ENCODE results near the gene CATSPERD. TPM values are rescaled to one million over a fixed set of nuclear protein-coding genes. Genes with fewer than 3 reads are reported as not detected.

Gene CATSPERD
- total RNA-seq, 1 experiment from 2014 or later: not detected

DNA sequence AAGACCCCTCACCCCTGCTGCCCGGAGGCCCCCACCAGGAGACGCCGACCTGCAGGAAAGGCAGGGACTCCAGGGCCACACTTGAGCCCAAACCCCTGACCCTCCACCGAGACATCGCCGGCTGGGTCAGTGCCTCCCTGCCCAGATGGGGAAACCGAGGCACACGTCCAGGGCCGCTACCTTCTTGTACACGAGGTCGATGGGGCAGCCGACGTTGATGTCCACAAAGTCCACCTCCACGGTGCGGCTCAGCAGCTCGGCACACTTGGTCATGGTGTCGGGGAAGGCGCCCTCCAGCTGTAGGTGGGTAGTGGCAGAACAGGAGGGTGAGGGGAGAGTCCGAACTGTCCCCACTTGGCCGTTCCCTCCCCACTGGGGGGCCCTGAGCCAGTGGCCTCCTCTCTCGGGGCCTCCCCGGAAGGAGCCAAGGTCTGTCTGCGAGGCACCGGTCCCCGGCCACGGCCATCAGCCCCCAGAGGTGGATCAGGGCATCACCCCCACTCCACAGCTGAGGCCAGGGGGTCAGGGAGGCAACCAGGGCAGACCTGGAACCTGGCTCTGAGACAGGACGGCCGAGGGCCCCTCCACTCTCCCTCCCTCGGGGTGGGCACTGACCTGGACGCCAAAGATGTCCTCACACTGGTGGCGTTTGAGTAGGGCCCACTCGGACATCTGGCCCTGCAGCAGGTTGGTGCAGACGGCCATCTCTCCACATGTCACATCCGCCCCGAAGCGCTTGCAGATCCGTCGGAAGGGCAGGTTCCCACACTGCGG, 67.2 kb downstream of the CATSPERD start:
- CTCF ChIA-PET: interaction anchor here (0.6 kb wide), 1 partner anchor 203 kb away, joined by 3 read pairs; no protein-coding TSS in a partner anchor
- no TSS peak for BruUV-seq (replicated peaks)
- intact Hi-C loops (cut with micrococcal nuclease; ENCODE audit: unreplicated experiment): no loop called here
- TF ChIP-seq, protein P1, sequence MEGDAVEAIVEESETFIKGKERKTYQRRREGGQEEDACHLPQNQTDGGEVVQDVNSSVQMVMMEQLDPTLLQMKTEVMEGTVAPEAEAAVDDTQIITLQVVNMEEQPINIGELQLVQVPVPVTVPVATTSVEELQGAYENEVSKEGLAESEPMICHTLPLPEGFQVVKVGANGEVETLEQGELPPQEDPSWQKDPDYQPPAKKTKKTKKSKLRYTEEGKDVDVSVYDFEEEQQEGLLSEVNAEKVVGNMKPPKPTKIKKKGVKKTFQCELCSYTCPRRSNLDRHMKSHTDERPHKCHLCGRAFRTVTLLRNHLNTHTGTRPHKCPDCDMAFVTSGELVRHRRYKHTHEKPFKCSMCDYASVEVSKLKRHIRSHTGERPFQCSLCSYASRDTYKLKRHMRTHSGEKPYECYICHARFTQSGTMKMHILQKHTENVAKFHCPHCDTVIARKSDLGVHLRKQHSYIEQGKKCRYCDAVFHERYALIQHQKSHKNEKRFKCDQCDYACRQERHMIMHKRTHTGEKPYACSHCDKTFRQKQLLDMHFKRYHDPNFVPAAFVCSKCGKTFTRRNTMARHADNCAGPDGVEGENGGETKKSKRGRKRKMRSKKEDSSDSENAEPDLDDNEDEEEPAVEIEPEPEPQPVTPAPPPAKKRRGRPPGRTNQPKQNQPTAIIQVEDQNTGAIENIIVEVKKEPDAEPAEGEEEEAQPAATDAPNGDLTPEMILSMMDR (IDR thresholded peaks at IDR 0.05; ENCODE audit: unreplicated experiment): no peak
- Mint-ChIP-seq H3K4me3 (ENCODE audit: low read depth, unreplicated experiment) (no peak overlapping the region), H3K4me1 (ENCODE audit: low read depth, unreplicated experiment) (no peaks in the 10 kb centered on the region), H3K27me3 (ENCODE audit: unreplicated experiment) (no peaks in the 10 kb centered on the region), H3K9me3 (ENCODE audit: low read depth, unreplicated experiment) (no peaks in the 10 kb centered on the region), H3K36me3 (ENCODE audit: insufficient read depth, unreplicated experiment) (peaks cover 37% of the 10 kb centered on the region), H3K27ac (ENCODE audit: unreplicated experiment) (no peak overlapping the region)
- DNase-seq: no peak

DNA sequence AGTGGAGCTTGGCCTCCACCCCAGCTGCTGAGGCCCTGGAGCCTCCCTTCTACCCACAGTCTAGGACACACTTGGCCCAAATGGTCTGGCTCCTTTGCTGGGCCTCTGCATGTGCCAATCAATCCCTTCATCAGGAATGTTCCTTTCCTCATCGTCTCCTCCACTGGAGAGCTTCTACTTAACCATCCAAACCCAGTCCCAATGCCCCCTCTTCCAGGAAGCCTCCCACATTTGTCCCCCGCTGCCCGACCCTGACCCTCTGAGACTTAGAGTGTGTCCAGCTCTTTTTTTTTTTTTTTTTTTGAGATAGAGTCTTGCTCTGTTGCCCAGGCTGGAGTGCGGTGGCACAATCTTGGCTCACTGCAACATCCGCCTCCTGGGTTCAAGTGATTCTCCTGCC, 68.0 kb downstream of the CATSPERD start:
- BruUV-seq (replicated peaks): no TSS peak
- no peaks in the 10 kb centered on the region for H3K4me1 Mint-ChIP-seq (ENCODE audit: low read depth, unreplicated experiment)

DNA sequence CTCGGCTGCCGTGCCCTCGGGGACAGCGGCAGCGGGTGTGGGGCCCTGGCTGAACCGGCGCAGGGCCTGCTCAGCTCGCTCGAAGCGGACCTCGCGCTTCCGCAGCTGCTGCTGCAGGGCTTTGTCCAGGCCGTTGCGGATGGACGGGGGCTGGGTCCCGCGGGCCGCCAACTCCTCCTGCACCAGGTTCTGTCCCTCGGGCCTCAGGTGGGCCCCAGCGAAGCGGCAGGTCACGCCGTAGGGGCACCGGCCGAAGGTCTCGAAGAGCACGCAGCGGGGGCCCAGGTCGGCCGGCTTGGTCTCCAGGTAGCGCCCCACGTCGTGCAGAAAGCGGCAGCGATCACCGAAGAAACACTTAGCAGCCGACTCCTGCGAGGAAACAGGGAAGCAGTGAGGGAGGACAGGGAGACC, 68.9 kb downstream of the CATSPERD start:
- CTCF ChIA-PET: no interaction called here
- intact Hi-C loops (cut with micrococcal nuclease; ENCODE audit: unreplicated experiment): no loop called here
- TF ChIP-seq, protein P1 (IDR thresholded peaks at IDR 0.05; ENCODE audit: unreplicated experiment): no peak
- no peak overlapping the region for H3K27ac Mint-ChIP-seq (ENCODE audit: unreplicated experiment)
- H3K4me3 Mint-ChIP-seq (ENCODE audit: low read depth, unreplicated experiment): no peak overlapping the region
- DNase-seq: no peak
- H3K9me3 Mint-ChIP-seq (ENCODE audit: low read depth, unreplicated experiment): no peaks in the 10 kb centered on the region
- H3K27me3 Mint-ChIP-seq (ENCODE audit: unreplicated experiment): no peaks in the 10 kb centered on the region
- no peaks in the 10 kb centered on the region for H3K4me1 Mint-ChIP-seq (ENCODE audit: low read depth, unreplicated experiment)
- BruUV-seq (replicated peaks): no TSS peak
- peaks cover 41% of the 10 kb centered on the region for H3K36me3 Mint-ChIP-seq (ENCODE audit: insufficient read depth, unreplicated experiment)

More for the DNA sequence above, 68.0 kb downstream of the CATSPERD start:
- H3K27me3 Mint-ChIP-seq (ENCODE audit: unreplicated experiment): no peaks in the 10 kb centered on the region
- H3K9me3 Mint-ChIP-seq (ENCODE audit: low read depth, unreplicated experiment): no peaks in the 10 kb centered on the region
- CTCF ChIA-PET: no interaction called here
- DNase-seq: no peak
- H3K4me3 Mint-ChIP-seq (ENCODE audit: low read depth, unreplicated experiment): no peak overlapping the region
- intact Hi-C loops (cut with micrococcal nuclease; ENCODE audit: unreplicated experiment): no loop called here
- H3K36me3 Mint-ChIP-seq (ENCODE audit: insufficient read depth, unreplicated experiment): peaks cover 41% of the 10 kb centered on the region
- TF ChIP-seq, protein P1 (IDR thresholded peaks at IDR 0.05; ENCODE audit: unreplicated experiment): no peak
- no peak overlapping the region for H3K27ac Mint-ChIP-seq (ENCODE audit: unreplicated experiment)

DNA sequence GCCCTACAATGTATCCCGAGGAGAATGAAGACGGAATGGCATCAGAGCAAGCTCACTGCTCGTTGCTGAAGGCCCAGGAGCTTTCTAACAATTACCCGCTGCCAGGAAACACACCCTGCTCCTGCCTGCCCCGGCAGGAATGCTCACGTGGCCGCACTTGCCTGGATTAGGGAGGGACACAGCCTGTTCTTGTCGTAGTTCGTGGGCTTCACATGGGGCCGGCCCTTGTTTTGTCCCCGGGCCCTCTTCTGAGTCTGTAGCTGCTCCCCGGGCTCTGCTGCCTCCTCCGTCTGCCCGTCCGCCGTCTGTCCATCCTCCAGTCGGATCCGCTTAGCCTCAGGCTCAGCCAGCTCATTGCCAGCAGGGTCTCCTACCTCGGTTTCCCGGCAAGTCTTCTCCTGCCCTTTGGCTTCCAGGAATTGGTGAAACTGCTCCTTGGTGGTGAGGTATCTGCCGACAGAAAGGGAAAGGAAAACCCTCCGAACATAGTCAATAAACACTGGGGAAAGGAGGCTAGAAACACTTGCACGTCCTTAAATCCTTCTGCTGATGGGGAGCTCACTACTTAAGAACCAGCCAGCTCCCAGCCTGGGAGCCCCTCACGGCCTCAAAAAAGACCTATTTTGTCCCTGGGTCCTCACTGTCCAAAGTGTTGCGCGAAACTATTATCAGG, 69.6 kb downstream of the CATSPERD start:
- intact Hi-C loops (cut with micrococcal nuclease; ENCODE audit: unreplicated experiment): no loop called here
- no TSS peak for BruUV-seq (replicated peaks)

More for the DNA sequence above, 69.6 kb downstream of the CATSPERD start:
- no peaks in the 10 kb centered on the region for H3K9me3 Mint-ChIP-seq (ENCODE audit: low read depth, unreplicated experiment)
- H3K36me3 Mint-ChIP-seq (ENCODE audit: insufficient read depth, unreplicated experiment): peaks cover 41% of the 10 kb centered on the region
- peak overlapping the region; percentile 96 for H3K4me3 Mint-ChIP-seq (ENCODE audit: low read depth, unreplicated experiment)
- H3K4me1 Mint-ChIP-seq (ENCODE audit: low read depth, unreplicated experiment): no peaks in the 10 kb centered on the region
- DNase-seq: no peak
- H3K27ac Mint-ChIP-seq (ENCODE audit: unreplicated experiment): peak overlapping the region; percentile 100
- TF ChIP-seq, protein P1 (IDR thresholded peaks at IDR 0.05; ENCODE audit: unreplicated experiment): no peak
- CTCF ChIA-PET: no interaction called here
- H3K27me3 Mint-ChIP-seq (ENCODE audit: unreplicated experiment): no peaks in the 10 kb centered on the region

All from Calu3 (cell line).